Right renal pelvis (tissue), 4 donors: ENCODE results near the gene KRTAP29-1. TPM values are rescaled to one million over a fixed set of nuclear protein-coding genes. Genes with fewer than 3 reads are reported as not detected.

ENCODE experiments used
- DNase-seq, 4 donors: peaks; one replicate each; pipeline ENCODE4 v3.0.0-alpha.2; 2013; ENCODE audit warnings: low read depth in 4 of 4, low spot score in 3 of 4, missing footprints in 1 of 4
- polyA plus RNA-seq, 4 donors: library from polyadenylated mRNA; unstranded; fragments of 120-200 nt; gene quantifications; one replicate each; pipeline ENCODE4 v1.2.1, GENCODE V29; 2013; ENCODE audit not compliant: insufficient read length in 4 of 4

The KRTAP29-1 gene
- polyA plus RNA-seq, 4 donors = not detected

- no peak for DNase-seq
Measured at GRCh38 chr17:41329279-41329948, 26.8 kb upstream of the KRTAP29-1 start.

- DNase-seq = no peak
Measured at GRCh38 chr17:41328207-41328606, 25.6 kb upstream of the KRTAP29-1 start.

GRCh38 chr17:41327411-41328120 lies 24.9 kb upstream of the KRTAP29-1 start:
- no peak for DNase-seq

GRCh38 chr17:41326173-41327145 lies 23.8 kb upstream of the KRTAP29-1 start:
- no peak for DNase-seq

GRCh38 chr17:41325611-41326010 lies 23.0 kb upstream of the KRTAP29-1 start:
- DNase-seq = no peak

- DNase-seq = no peak
Measured at GRCh38 chr17:41325126-41325525, 22.5 kb upstream of the KRTAP29-1 start.

GRCh38 chr17:41324180-41325075 lies 21.8 kb upstream of the KRTAP29-1 start:
- no peak for DNase-seq

- no peak for DNase-seq
Measured at GRCh38 chr17:41322903-41323895, 20.5 kb upstream of the KRTAP29-1 start.

GRCh38 chr17:41322094-41322902 lies 19.6 kb upstream of the KRTAP29-1 start:
- DNase-seq = no peak

GRCh38 chr17:41318231-41318630 lies 15.6 kb upstream of the KRTAP29-1 start:
- no peak for DNase-seq

GRCh38 chr17:41315814-41316445 lies 13.3 kb upstream of the KRTAP29-1 start:
- no peak for DNase-seq

- DNase-seq = no peak
Measured at GRCh38 chr17:41315204-41315794, 12.6 kb upstream of the KRTAP29-1 start, which contains the start of gene KRTAP17-1. Gene KRTAP17-1, minus strand, starts transcription at chr17:41315710. Its CDS starts 60 bp downstream, at chr17:41315650.

GRCh38 chr17:41311111-41311510 lies 8.5 kb upstream of the KRTAP29-1 start:
- DNase-seq = no peak

- no peak for DNase-seq
Measured at GRCh38 chr17:41308918-41309359, 6.3 kb upstream of the KRTAP29-1 start, which contains the start of gene KRTAP16-1. Gene KRTAP16-1, minus strand, starts transcription at chr17:41309309. Its CDS starts 56 bp downstream, at chr17:41309253.

GRCh38 chr17:41308251-41308917 lies 5.7 kb upstream of the KRTAP29-1 start:
- no peak for DNase-seq

GRCh38 chr17:41307647-41308046 lies 5.0 kb upstream of the KRTAP29-1 start:
- no peak for DNase-seq
